SW480 (cell line): ENCODE results near the gene ENTPD8.
"Not testable (repeated sequence)": the region's sequence is repeated elsewhere in the genome, so short reads cannot be mapped to it uniquely, and the experiment has no call there.

ENCODE experiments used
- DNase-seq: peaks from one replicate; pipeline ENCODE4 v3.0.0-alpha.2; 2016; ENCODE audit warnings: low spot score

Gene ENTPD8

DNA sequence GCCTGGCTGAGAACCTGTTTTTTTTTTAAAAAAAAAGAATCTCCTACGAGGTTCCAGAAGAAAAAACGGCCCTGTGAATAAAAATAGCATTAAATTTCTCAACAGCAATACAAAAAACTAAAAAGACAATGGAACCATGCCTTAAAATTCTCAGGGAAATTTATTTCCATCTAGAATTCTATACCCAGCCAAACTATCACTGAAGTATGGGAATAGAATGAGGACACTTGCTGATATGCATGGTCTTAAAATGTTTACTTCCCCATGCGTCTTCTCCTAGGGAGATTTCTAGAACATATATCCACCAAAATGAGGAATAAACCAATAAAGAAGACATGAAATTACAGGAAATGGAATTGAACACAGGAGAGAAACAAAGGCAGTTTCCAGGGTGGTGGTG lies 34.5 kb upstream of the ENTPD8 start:
- no peak for DNase-seq

DNA sequence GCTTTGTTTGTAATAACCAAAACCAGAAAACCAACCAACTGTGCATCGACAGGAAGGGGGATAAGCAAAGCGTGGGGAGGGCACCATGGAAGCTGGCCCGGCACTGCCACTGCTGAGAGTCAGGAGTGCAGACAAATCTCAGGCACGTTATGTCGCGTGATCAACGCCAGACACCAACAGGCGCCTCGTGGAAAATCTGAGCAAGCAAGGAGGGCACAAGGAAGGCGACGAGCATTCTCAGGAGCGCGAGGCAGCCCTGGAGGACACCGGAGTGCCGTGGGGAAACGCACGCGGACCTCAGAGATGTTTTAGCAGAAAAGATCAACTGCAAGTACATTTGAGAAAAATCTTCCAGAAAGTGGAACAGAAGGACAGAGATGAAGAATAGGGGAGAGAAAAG lies 33.1 kb upstream of the ENTPD8 start:
- no peak for DNase-seq

DNA sequence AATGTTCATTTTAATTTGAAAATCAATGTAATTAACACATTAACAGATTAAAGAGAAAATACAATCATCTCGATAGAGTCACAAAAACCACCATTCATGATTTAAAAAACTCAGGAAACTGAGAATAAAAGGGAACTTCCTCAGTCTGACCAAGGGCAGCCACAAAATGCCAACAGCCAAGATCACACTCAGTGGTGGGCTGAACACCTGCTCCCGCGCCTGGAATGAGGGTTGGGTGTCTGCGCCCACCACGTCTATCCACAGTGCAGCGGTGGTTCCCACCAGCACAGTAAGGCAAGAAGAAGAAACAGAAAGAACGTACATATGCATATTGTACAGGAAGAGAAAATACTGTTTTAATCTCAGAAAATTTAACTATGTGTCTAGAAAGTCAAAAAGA lies 29.6 kb upstream of the ENTPD8 start:
- no peak for DNase-seq

DNA sequence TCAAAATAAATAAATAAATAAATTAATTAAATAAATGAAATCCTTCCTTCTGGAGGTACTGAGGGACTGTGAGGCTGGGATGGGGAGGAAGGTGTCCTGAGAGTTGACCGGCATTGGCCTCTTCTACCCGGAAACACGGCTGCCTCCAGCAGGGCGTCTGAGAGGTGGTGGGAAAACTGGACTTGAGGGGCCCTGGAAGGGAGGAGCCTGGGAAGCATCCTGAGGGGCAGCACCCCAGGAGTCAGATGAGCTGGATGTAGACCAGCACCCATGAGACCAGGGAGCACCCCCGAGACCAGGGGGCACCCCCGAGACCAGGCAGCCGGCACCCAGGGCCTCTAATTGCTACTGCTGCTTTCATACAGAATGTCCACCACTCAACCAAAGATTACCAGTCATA lies 26.7 kb upstream of the ENTPD8 start:
- DNase-seq: no peak

DNA sequence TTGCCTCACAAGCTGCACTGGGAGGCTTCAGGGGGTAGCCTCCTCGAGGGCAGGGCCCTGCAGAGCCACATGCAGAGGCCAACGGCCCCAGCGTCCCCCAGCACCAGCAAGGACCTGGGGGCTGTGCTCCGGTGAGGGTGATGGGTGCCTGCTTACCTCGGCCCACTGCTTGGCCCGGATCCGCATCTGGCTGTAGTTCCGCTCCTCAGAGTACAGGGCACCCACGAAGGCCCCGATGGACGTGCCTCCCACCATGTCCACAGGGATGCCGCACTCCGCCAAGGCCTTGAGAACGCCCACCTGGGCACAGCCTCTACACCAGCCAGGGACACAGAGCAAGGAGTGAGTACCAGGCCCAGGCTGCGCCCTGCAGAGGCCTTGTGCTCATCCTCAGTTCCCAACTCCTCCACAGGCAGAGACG lies 26.0 kb upstream of the ENTPD8 start:
- no peak for DNase-seq

DNA sequence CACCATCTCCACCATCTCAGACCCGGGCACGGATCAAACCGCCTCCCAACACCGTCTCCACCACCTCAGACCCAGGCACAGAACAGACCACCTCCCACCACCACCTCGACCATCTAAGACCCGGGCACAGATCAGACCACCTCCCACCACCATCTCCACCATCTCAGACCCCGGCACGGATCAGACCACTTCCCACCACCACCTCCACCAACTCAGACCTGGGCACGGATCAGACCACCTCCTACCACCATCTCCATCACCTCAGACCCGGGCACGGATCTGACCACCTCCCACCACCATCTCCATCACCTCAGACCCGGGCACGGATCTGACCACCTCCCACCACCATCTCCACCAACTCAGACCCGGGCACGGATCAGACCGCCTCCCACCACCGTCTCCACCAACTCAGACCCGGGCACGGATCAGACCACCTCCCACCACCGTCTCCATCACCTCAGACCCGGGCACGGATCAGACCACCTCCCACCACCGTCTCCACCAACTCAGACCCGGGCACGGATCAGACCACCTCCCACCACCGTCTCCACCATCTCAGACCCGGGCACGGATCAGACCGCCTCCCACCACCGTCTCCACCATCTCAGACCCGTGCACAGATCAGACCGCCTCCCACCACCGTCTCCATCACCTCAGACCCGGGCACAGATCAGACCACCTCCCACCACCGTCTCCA lies 25.4 kb upstream of the ENTPD8 start:
- not testable (repeated sequence) for DNase-seq

DNA sequence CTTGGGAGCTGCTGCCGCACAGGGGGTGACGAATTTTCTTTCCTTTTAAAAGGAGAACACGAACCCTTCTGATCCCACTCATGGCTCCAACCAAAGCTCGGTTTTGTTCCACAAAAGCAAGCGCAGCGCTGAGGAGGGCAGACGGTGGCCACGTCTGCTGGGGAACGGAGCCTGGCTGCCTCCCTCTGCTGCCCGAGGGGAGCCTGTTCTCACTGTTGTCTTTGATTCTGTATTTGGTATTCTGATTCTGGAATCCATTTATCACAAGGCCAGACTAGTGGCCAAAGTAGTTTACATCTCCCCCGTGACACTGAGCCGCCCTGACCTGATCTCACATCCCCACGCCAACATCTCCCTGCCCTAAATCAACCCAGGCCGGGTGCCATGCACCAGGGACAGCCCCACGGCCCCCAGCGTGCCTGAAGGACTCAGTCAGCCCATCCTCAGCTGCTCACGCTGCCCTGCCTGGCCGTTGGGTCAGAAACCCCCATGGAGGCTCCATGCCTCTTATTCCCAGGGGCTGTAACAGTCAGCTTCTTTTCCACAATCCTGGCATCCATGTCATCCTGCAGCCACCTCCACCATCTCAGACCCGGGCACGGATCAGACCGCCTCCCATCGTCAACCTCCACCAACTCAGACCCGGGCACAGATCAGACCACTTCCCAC lies 24.7 kb upstream of the ENTPD8 start:
- DNase-seq: no peak

DNA sequence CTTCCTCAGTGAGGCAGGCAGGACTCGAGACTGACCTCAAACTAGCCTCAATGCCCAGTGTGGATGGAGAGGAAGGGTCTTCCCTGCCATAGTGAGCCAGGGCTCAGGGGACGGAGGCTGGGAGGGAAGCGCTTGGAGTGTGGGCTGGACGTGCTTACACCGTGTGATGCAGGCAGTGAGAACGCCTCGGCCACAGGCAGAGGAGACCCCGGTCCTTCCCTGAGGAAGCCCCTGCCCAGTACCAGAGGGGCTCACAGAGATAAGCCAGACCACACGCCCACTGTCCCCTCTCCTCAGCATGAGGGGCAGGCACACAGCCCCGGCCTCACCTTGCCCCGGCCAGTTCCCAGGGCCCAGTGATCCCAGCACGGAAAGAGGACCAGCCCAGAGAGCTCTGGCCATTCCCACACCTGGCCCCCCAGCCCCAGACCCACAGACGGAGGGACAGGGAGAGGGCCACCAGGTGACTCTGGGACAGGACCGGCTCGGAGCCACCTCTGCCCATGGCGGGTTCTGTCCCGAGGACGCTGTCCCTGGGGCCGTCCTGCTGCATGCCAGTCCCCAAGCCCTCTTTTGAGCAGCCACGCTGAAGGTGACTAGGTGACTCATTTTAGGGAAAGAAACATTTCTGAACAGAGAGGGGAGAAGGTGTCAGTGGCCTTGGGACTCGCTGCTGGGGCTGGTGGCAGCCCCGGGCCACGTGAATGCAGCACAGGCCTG lies 24.0 kb upstream of the ENTPD8 start:
- no peak for DNase-seq

DNA sequence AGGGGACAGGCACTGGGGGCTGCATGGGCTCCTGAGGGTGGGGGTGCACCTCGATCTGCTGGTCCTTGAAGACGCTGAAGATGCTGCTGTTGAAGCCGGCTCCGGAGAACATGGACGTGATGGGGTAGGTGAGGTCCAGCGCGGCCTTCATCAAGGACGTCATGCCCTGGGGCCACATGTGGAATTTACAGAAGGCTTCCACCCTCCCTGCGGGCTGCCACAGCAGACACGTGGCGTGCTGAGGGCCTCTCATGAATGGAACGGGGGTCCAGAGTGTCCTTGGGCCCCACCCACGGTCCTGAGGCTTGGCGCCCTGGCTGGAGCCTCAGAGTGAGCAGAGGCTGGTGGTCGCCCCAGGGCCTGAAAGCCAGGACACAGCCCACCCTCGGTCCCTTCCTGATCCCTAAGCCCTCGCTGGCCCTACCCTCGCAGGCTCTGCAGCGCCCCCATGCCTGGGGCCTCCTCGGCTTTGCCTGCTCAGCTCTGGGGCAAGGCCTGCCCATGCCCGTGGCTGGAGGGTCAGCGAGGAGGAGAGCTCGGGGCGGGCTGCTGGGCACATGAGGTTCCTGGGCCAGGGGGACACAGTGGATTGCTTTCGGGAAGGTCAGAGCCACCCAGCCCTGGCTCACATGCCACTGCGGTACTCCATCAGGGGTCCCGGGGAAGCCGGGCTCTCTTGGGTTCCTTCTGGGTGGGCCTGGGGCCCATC lies 23.3 kb upstream of the ENTPD8 start:
- DNase-seq: no peak

DNA sequence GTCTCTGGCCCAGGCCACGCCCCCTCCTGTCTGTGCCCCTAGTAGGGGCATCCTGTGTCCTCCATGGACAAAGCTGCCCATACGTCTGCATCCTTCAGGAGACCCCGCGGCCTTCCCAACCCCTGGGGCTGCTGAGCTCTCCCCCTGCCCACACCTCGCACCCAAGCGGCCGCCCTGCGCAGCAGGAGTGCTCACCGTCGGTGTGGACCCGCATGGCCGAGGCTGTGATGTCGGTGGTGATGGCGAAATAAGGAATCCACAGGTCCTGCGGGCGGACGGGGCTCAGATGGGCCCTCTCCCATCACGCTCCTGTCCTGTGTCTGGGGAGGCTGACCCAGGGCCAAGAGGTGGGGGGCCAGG lies 22.8 kb upstream of the ENTPD8 start:
- DNase-seq: no peak

DNA sequence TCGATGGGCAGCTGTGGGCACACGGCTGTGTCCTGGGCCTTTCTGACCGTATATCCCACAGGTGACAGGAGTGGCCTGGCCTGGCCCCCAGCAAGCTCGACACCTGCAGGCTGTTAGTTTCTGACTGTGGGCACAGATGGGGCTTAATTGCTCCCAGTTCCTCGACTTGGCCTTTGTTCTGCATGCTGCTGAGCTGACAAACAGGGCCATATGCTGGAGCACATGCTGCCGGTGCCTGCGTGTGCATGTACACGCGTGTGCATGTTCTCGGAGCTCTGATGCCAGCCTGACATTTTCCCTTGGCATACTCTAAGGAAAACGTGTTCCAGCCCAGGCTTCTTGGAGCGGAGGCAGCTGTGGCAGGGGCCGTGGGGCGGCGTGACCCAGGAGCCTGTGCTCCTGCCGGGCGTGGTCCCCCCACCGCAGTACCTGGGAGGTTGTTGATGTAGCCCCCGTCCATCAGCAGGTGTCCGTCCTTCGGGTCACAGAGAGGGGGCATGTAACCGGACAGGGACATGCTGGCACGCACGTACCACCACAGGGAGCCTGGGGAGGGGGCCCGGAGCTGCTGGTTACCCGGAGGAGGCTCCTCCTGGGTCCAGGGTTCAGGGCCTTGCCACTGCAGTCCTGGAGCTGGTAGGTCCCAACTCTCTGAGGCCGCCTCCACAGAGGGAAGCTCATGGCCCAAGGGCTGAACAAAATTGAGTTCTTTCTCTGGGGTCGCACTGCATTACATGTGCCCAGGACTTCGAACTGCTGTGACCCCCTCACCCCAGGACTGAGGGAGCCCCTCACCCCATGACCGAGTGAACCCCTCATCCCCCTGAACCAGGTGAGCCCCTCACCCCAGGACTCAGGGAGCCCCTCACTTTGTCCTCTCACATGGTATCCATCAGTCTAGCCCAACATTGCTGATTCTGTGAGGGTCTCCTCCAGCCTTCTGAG lies 22.1 kb upstream of the ENTPD8 start:
- no peak for DNase-seq

DNA sequence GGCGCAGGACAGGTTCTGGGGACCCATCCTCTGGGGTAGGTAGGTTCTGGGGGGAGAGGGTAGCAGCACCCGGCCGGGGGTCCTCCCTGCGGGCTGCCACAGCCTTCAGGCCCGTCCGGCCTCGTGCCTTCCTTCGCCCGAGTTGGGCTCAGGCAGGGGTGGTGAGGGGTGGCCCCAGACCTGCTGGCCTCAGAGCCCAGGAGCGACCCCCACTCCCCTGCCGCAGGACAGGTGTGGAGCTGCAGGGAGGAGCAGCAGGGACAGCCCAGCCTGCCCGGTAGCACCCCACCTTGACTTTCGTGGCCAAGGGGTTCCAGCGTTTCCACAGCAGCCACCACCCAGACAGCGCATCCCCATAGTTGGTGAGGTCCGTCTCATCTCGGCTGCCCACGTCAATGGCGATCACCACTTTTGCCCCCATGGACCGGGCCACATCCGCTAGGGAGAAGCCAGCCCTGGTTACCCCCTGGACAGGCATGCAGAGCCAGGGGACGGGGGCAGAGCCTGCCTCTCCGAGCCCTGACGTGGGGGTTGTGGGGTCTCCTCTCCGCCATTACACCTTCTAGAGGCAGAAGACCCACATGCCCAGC lies 21.3 kb upstream of the ENTPD8 start:
- no peak for DNase-seq

DNA sequence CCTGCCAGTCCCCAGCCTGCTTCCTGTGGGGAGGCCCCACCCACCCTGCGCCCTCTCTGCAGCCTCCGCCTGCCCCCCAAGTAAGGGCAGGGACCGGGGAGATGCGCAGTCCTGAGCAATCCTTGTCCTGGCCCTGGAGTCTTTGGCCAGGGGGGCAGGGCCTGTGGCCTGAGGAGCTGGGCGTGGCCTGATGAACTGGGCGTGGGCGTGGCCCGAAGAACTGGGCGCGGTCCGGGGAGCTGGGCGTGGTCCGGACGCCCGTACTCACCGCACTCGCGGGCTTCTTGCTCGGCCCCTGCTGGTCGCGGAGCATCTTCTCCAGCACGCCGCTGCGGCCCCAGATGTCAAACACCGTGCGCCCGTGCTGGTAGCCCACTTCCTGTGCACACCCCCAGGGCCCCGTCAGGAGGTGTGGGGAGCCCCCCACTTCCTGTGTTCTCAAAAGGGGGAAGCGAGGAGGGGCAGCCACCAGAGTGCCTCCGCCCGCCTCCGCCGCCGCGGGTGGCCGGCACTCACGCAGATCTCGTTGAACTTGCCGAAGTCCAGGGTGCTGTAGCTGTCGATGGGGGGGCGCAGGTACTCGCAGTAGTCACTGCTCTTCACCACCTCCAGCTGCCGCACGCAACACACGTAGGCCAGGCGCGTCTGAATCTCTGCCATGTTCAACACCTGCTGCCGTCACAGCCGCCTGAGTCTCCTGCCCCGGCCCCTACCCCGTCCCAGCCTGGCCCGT lies 20.7 kb upstream of the ENTPD8 start:
- no peak for DNase-seq

DNA sequence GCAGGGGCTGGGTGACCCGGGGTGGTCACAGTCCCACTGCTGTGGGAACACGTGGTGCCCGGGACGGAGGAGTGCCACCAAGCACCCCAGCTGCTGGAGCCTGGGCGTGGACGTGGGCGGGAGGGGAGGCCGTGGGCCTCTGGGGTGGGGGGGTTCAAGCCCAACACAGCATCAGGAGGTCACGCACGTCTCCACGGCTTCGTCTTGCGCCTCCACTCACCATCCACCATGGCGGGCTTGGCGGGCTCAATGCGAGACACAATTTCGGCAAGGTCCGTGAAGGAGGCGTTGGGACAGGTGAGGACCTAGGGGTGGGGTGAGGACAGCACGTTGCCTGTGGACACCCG lies 20.1 kb upstream of the ENTPD8 start:
- DNase-seq: no peak

DNA sequence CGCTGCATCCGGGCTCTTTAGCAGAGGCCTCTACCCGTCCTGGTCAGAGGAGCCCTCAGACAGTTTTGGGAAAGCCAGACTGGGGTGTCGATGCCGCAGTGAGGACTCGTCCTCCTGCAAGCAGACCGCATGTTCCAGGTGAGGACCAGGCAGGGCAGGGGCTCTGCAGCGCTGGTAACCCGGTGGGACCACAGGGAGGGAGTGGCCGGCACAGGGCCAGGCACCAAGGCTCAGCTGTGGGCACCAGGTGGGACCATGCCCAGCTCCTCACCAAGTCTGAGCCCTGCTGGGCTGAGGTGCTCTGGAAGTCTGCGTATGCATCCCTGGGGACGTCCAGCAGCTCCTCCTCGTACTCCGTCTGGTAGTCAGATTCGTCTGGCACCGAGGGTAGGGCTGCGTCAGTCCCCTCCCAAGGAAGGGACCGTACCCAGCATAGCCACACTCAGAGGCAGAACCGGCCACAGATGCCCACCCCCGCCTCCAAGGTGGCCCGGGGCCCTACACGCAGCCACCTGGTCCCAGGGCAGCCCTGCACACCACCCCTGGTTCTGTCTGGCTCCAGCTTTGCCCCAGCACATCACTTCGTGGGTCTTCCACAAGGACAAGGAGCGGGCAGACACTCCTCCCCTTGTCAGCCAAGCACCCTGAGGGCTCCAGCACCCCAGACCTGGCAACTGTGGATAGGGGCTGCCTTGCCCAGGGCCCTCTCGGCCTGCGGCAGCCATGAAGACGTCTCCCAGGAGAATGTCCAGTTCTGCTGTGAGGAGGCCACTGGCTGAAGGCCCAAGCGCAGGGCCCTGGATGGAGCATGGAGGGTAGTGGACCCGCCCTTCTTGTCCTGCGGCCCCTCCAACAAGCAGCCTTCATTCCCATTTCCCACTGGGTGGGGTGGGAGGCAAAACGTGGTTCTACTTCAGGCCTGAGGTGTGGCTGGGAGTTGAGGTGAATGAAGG lies 19.5 kb upstream of the ENTPD8 start:
- DNase-seq: no peak

DNA sequence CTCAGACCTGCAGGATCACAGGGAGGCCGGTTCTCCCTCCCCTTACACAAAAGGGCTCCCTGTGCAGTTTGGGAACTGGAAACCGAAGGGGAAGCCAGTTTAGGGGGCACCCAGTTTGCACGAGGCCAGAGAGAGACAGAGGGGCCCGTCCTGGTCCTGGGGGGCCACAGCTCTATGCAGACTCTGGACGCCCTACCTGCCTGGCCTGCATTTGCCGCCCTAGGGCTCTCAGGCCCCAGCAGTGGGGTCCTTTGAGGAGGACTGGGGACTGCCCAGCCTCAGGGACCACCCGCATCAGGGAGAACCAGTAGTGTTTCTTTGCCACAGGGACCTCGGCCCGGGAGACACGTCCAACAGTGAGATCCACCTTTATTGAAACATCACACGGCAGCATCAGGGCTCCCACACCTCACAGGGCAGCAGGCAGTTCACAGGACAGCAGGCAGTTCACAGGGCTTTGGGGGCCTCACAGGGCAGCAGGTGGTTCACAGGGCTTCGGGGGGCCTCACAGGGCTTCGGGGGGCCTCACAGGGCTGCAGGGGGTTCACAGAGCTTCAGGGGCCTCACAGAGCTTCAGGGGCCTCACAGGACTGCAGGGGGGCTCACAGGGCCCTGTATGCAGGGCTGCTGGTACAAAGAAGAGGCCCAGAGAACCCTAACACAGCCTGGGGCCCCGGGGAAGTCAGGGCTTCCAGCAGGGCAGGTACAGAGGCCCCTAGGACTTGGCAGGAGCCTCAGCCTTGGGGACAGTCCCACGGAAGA lies 18.6 kb upstream of the ENTPD8 start:
- no peak for DNase-seq

DNA sequence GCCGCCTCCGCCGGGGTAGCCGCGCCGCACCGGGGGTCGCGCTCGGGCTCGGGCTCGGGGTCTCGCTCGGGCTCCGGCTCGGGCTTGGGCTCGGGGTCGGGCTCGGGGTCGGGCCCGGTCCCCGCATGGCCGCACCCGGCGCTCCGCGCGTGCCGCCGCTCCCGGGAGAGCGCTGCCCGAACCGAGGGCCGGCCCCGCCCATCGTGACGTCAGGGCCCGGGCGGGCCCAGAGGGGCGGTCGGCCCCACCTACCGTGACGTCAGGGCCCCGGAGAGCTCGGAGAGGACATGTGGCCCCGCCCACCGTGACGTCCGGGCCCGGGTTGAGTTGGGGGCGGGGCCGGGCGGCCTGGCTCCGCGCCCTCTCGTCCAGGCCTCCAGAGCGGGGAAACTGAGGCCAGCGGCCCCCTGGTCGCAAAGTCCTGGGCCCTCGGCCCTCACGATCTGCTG lies 18.0 kb upstream of the ENTPD8 start, which contains the start of gene NSMF:
NSMF (minus strand) TSS at position 183 of the 449 bp plus-strand sequence. CDS start 232 bp downstream, outside the sequence.
- peak; percentile 85 for DNase-seq
